Measurements from ENCODE around the gene CREG2.

CREG2 gene

DNA sequence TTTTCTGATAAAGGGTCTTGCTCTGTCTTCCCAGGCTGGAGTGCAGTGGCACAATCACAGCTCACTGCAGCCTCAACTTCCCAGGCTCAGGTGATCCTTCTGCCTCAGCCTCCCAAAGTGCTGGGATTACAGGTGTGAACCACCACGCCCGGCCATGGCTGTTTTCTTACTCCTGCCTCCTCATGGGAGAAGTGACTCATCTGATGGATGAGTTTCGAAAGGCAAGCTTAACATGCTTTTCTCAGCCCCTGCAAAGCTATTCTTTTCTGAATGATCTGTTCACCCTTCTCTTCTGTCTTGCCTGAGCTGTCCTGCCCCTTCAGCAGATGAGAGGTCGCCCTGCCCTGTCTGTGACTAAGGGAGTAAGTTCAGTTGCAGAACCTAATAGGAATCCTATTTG lies 929 bp upstream of the CREG2 start:
- H3K4me3 ChIP-seq (ENCODE audit: low read depth, low read length): no peak overlapping the region
- TF ChIP-seq, protein P1, sequence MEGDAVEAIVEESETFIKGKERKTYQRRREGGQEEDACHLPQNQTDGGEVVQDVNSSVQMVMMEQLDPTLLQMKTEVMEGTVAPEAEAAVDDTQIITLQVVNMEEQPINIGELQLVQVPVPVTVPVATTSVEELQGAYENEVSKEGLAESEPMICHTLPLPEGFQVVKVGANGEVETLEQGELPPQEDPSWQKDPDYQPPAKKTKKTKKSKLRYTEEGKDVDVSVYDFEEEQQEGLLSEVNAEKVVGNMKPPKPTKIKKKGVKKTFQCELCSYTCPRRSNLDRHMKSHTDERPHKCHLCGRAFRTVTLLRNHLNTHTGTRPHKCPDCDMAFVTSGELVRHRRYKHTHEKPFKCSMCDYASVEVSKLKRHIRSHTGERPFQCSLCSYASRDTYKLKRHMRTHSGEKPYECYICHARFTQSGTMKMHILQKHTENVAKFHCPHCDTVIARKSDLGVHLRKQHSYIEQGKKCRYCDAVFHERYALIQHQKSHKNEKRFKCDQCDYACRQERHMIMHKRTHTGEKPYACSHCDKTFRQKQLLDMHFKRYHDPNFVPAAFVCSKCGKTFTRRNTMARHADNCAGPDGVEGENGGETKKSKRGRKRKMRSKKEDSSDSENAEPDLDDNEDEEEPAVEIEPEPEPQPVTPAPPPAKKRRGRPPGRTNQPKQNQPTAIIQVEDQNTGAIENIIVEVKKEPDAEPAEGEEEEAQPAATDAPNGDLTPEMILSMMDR (IDR thresholded peaks at IDR 0.05; ENCODE audit: borderline replicate concordance, insufficient read depth, low read depth, low read length): no peak

DNA sequence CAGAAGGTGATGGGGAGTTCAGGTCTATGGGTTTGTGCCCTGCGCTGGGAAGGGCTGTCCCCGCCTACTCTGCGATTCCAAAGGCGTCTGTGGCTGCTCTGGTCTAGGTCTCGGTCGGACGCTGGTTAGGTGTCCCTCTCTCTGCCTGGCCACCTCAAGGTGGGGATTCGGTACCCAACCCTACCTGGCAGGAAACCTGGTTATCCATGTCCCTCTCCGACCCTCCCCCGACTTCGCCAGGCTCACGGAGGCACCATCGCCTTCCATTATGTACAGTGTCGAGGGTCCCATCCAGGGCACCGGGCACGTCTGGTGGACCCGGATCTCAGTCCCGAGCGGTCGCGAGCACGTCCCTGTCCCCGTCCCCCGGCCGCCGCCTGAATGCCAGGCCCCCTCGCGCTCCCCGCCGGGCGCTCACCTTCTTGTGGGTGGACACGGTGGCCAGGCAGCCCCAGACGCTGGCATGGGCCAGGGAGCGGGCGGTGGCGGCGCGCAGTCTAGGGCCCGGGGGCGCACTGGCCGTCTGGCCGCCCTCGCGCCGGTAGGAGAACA lies 628 bp downstream of the CREG2 start:
- TF ChIP-seq, protein P1 (IDR thresholded peaks at IDR 0.05; ENCODE audit: borderline replicate concordance, insufficient read depth, low read depth, low read length): no peak
- no peak overlapping the region for H3K4me3 ChIP-seq (ENCODE audit: low read depth, low read length)

DNA sequence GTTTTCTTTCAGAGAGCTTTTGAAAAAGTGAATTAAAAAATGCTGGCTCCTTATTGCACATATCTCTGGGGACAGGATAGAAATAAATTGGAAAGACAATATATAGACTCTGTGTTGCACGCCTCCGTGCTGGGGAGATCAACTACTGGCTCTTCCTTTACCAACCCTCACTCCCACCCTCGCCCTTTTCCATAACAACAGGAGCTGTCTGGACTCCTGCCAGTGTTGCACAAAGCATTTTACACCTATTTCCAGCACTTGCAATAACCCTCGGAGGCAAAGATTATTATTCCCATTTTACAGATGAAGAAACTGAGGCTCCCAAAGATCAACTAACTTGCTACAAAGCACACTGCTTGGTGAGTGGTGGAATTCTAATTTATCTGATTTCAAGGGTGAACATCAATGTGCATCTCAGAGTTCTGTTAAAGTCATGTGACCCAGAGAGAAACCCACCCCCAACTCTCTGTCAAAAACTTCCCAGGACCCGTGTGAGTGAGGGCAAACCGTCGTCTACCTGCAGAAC lies 4.2 kb downstream of the CREG2 start:
- TF ChIP-seq, protein P1 (IDR thresholded peaks at IDR 0.05; ENCODE audit: borderline replicate concordance, insufficient read depth, low read depth, low read length): no peak
- H3K4me3 ChIP-seq (ENCODE audit: low read depth, low read length): no peak overlapping the region

DNA sequence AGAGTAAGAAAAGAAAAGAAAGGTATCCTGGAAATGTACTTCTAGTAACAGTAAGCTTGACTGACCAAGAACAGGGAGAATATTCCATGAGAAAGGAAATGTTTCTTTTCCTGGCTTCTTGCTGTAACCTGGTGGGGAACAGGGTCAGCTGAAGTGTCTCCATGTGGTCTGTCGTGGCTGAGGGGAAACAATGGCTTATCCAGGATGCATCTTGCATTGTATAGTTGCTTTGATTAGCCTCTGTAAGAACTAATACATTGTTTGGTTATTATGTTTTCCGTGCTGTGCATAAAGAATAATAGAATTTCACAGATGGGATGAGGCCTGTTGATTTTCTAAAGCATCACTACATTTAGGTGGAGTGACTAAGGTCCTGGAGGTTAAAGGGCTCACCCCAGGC lies 4.9 kb downstream of the CREG2 start:
- TF ChIP-seq, protein P1 (IDR thresholded peaks at IDR 0.05; ENCODE audit: borderline replicate concordance, insufficient read depth, low read depth, low read length): no peak
- no peak overlapping the region for H3K4me3 ChIP-seq (ENCODE audit: low read depth, low read length)

DNA sequence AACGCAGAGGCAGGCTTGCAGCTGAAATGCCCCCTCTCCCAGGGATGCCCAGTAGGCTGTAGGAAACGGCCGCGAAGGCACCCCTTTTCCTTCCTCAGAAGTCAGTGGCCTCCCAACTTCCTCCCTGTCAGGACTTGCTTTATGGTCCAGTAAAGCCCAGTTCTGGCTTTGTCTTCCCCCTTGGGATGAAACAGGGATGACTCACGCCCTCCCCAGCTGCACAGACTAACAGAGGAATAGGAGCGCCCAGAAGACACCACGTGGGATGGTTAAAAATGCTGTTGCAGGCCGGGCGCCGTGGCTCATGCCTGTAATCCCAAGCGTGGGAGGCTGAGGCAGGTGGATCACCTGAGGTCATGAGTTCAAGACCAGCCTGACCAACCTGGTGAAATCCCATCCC lies 6.9 kb downstream of the CREG2 start:
- TF ChIP-seq, protein P1 (IDR thresholded peaks at IDR 0.05; ENCODE audit: borderline replicate concordance, insufficient read depth, low read depth, low read length): no peak
- H3K4me3 ChIP-seq (ENCODE audit: low read depth, low read length): no peak overlapping the region

DNA sequence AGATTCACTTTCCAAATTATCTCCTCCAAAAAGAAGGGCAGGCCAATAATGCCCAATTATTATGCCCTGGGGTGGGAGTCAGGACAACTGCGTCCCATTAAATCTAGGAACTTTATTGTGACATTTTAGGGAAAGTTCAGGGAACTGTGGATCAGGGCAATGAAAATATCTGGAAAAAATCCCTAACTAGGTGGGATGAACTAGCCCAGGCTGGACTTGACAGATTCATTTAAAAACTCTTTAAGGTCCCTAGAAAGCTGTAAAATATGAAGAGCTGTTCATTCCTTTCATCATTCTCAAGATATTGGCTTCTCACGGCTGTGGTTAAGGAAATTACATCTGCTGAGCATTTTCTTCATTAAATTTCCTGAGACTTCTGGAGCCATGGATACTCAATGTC lies 8.2 kb downstream of the CREG2 start:
- no peak overlapping the region for H3K4me3 ChIP-seq (ENCODE audit: low read depth, low read length)
- TF ChIP-seq, protein P1 (IDR thresholded peaks at IDR 0.05; ENCODE audit: borderline replicate concordance, insufficient read depth, low read depth, low read length): no peak

DNA sequence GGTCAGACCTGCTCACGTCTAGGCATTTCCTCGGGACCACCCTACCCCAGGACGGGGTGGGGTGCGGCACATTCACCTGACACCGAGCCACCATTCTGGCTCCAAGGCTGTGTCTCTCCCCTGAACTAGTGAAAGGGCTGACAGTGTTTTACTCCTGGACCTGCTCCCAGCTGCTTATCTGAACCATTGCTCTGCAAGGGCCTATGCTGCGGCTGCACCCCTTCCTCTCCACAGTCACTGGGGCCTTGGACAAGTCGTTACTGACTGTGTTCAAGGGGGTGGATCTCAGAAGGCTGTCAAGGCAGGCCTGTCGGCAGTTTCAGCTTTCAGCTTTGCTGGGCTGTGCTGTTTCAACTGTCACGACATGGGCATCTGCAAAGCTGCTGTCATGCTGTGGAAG lies 11.7 kb downstream of the CREG2 start:
- H3K4me3 ChIP-seq (ENCODE audit: low read depth, low read length): no peak overlapping the region
- TF ChIP-seq, protein P1 (IDR thresholded peaks at IDR 0.05; ENCODE audit: borderline replicate concordance, insufficient read depth, low read depth, low read length): no peak
